OCI-LY3 (cell line): ENCODE data around the gene CGN.

Experiments
- H2AFZ ChIP-seq: fragments of 200-600, 300-600 bp; shearing (Covaris generic); 2 replicates; pipeline ENCODE4 v1.6.0; 2014; ENCODE audit warnings: antibody characterized with exemption, low read depth, low read length
- H3K27ac ChIP-seq: fragments of 200-600, 300-600 bp; sonication (generic); 2 replicates; pipeline ENCODE4 v1.5.1; 2014; ENCODE audit warnings: mild to moderate bottlenecking, low read length, moderate library complexity, mixed read lengths
- H3K27me3 ChIP-seq: fragments of 200-600, 300-600 bp; sonication (generic); 2 replicates; pipeline ENCODE4 v1.6.1; 2014; ENCODE audit warnings: low read depth, low read length, mixed read lengths
- H3K36me3 ChIP-seq: fragments of 200-600, 300-600 bp; sonication (generic); replicated peaks from 2 replicates; pipeline ENCODE3; 2014; ENCODE audit warnings: low read depth, low read length, mixed read lengths
- H3K4me1 ChIP-seq: fragments of 300-600, 200-600 bp; sonication (generic); 2 replicates; pipeline ENCODE4 v1.6.1; 2014; ENCODE audit warnings: low read length, mixed read lengths
- H3K4me2 ChIP-seq: fragments of 200-600, 300-600 bp; sonication (generic); 2 replicates; pipeline ENCODE4 v1.6.1; 2014; ENCODE audit warnings: low read length, mixed read lengths
- H3K4me3 ChIP-seq: fragments of 300-600, 200-600 bp; sonication (generic); 2 replicates; pipeline ENCODE4 v1.5.1; 2014; ENCODE audit warnings: antibody characterized with exemption, mild to moderate bottlenecking, low read length, moderate library complexity
- H3K79me2 ChIP-seq: fragments of 300-600, 200-600 bp; shearing (Covaris generic); 2 replicates; pipeline ENCODE4 v1.6.1; 2014; ENCODE audit warnings: mild to moderate bottlenecking, low read length, mixed read lengths
- H3K9ac ChIP-seq: fragments of 300-600, 200-600 bp; shearing (Covaris generic); 2 replicates; pipeline ENCODE4 v1.6.0; 2014; ENCODE audit warnings: mild to moderate bottlenecking, low read length, moderate library complexity
- H3K9me3 ChIP-seq: fragments of 200-600, 300-600 bp; shearing (Covaris generic); 2 replicates; pipeline ENCODE4 v1.6.1; 2014; ENCODE audit warnings: low read length, mixed read lengths; ENCODE audit not compliant: insufficient read depth
- H4K20me1 ChIP-seq: fragments of 200-600, 300-600 bp; sonication (generic); 2 replicates; pipeline ENCODE4 v1.6.1; 2016; ENCODE audit warnings: low read length, mixed read lengths; ENCODE audit not compliant: insufficient read depth
- EZH2phosphoT487 ChIP-seq: fragments of 200-600 bp; shearing (Covaris generic); IDR thresholded peaks from 2 replicates; pipeline ENCODE4 v1.6.1; 2018; ENCODE audit warnings: antibody characterized with exemption, mixed run types, low read depth
- TF ChIP-seq, protein P1 (sequence below): fragments of 200-600, 300-600 bp; sonication (generic); IDR thresholded peaks from 2 replicates; pipeline ENCODE4 v1.5.1; 2014; ENCODE audit warnings: antibody characterized with exemption, low read length, low read depth

CGN gene

DNA sequence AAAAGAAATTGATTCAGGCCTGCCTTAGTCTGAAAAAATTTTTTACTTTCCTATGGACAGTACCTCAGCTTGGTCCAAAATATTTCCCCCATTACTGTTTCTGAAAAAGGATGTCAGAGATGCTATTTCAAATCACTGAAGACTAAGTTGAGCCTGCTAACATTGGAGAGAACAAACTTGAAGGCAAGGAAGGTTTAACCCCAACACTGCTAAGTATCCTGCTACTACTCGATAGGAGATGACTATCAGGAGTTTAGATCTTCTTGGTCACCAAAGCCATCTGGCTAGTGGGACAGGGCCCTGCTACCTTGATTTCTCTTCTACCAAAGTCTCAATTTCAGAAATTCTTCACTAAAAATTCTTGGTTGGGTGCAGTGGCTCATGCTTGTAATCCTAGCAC lies 29.2 kb upstream of the CGN start:
- Histone ChIP-seq H4K20me1 (no peaks in the 10 kb centered on the region), H3K9ac (no peak overlapping the region)

DNA sequence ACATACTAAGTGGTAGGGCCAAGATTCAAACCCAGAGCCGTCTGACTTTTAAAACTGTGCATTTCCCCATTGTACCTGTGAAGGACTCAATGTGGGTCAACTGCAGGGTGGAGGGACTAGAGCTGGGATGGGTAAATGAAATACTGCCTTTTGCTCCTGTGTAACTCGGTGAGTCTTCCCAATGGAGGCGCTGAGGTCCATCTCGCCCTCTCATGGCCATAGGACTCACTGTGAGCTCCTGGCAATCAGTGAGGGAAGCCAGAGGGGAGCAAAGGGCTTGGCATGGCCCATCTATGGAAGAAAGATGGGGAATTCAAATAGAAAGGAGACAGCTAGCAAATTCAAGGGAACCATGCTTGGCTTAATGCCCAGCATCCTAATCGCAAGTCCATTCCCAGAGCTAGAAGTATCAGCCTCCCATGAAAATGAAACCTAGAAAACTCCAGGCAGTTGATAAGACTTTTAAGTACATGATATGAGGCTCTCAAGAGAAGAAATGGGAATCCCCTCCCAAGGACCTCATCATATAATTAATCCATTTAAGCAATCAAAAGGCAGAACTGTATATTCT lies 25.4 kb upstream of the CGN start:
- H3K4me1 ChIP-seq: peaks cover 8% of the 10 kb centered on the region
- no peak for TF ChIP-seq EZH2phosphoT487
- TF ChIP-seq, protein P1, sequence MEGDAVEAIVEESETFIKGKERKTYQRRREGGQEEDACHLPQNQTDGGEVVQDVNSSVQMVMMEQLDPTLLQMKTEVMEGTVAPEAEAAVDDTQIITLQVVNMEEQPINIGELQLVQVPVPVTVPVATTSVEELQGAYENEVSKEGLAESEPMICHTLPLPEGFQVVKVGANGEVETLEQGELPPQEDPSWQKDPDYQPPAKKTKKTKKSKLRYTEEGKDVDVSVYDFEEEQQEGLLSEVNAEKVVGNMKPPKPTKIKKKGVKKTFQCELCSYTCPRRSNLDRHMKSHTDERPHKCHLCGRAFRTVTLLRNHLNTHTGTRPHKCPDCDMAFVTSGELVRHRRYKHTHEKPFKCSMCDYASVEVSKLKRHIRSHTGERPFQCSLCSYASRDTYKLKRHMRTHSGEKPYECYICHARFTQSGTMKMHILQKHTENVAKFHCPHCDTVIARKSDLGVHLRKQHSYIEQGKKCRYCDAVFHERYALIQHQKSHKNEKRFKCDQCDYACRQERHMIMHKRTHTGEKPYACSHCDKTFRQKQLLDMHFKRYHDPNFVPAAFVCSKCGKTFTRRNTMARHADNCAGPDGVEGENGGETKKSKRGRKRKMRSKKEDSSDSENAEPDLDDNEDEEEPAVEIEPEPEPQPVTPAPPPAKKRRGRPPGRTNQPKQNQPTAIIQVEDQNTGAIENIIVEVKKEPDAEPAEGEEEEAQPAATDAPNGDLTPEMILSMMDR: no peak
- H3K36me3 ChIP-seq: no peaks in the 10 kb centered on the region
- no peaks in the 10 kb centered on the region for H3K27me3 ChIP-seq
- H3K4me2 ChIP-seq: no peak overlapping the region
- H3K4me3 ChIP-seq: no peak overlapping the region
- H3K9me3 ChIP-seq: peaks cover 5% of the 10 kb centered on the region; the same call in 1 of the 2 replicates
- no peaks in the 10 kb centered on the region for H3K79me2 ChIP-seq
- H4K20me1 ChIP-seq: no peaks in the 10 kb centered on the region
- no peak overlapping the region for H3K9ac ChIP-seq
- H2AFZ ChIP-seq: no peak overlapping the region
- H3K27ac ChIP-seq: no peak overlapping the region

More for the DNA sequence above, 29.2 kb upstream of the CGN start:
- Histone ChIP-seq H2AFZ (no peak overlapping the region), H3K79me2 (no peaks in the 10 kb centered on the region), H3K27me3 (no peaks in the 10 kb centered on the region), H3K4me2 (no peak overlapping the region), H3K4me1 (peaks cover 7% of the 10 kb centered on the region), H3K4me3 (no peak overlapping the region), H3K36me3 (no peaks in the 10 kb centered on the region), H3K9me3 (peaks cover 5% of the 10 kb centered on the region; the same call in 1 of the 2 replicates), H3K27ac (no peak overlapping the region)
- TF ChIP-seq, protein P1: no peak
- no peak for TF ChIP-seq EZH2phosphoT487

DNA sequence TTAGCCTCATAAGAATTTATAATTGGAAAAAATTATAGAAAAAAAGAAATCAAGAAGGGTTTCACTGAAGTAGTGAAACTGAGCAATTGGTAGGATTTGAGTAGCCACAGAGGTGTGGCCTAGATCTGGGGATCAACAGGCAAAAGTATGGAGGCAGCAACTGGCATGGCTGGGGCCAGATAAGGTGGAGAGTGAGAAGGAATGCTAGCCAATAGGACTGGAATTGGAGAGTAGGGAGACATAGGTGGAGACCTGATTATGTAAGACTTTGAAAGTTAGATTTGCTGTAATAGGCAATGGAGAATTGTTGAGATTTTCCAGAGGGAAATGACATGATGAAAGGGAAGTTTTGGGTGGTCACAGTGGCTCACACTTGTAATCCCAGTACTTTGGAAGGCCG lies 24.6 kb upstream of the CGN start:
- no peak overlapping the region for H3K9ac ChIP-seq
- H3K36me3 ChIP-seq: no peaks in the 10 kb centered on the region
- no peaks in the 10 kb centered on the region for H3K79me2 ChIP-seq
- no peak overlapping the region for H2AFZ ChIP-seq
- H3K27ac ChIP-seq: no peak overlapping the region
- H3K4me1 ChIP-seq: peaks cover 8% of the 10 kb centered on the region
- peaks cover 5% of the 10 kb centered on the region; the same call in 1 of the 2 replicates for H3K9me3 ChIP-seq
- TF ChIP-seq, protein P1: no peak
- TF ChIP-seq EZH2phosphoT487: no peak
- no peak overlapping the region for H3K4me2 ChIP-seq
- H4K20me1 ChIP-seq: no peaks in the 10 kb centered on the region
- H3K27me3 ChIP-seq: no peaks in the 10 kb centered on the region
- no peak overlapping the region for H3K4me3 ChIP-seq

DNA sequence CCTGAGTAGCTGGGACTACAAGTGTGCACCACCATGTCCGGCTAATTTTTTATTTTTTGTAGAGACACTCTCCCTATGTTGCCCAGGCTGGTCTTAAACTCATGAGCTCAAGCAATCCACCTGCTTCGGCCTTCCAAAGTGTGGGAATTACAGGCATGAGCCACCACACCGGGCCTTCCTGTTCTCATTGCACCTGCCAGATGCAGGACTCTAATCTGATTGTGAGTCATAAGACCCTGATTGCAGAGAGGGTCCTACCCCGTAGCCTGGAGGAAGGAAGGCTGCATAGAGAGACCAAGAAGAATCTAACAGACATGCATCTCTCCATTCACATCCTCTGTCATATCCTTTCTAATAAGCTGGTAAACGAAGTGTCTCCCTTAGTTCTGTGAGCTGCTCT lies 19.5 kb upstream of the CGN start:
- H3K9me3 ChIP-seq: no peaks in the 10 kb centered on the region
- H3K79me2 ChIP-seq: no peaks in the 10 kb centered on the region
- H3K9ac ChIP-seq: no peak overlapping the region
- no peaks in the 10 kb centered on the region for H4K20me1 ChIP-seq
- no peak overlapping the region for H3K27ac ChIP-seq
- no peak overlapping the region for H2AFZ ChIP-seq
- no peaks in the 10 kb centered on the region for H3K27me3 ChIP-seq
- H3K4me1 ChIP-seq: peaks cover 26% of the 10 kb centered on the region
- TF ChIP-seq, protein P1: no peak
- TF ChIP-seq EZH2phosphoT487: no peak
- H3K4me3 ChIP-seq: no peak overlapping the region
- no peak overlapping the region for H3K4me2 ChIP-seq
- no peaks in the 10 kb centered on the region for H3K36me3 ChIP-seq
